Stimulated activated effector memory CD8-positive, alpha-beta T cell treated with anti-CD3 and anti-CD28 coated beads, Interleukin-12 subunit alpha, Interleukin-12 subunit beta, amount 100 ng/mL, for 72 hours (primary cell): ENCODE results near the gene PRKCI.
"Not testable (repeated sequence)": the region's sequence is repeated elsewhere in the genome, so short reads cannot be mapped to it uniquely, and the experiment has no call there.

Experiments used
- ATAC-seq: fragments of 150-1000 bp; cut with Tn5 transposase; 2 replicates; pipeline ENCODE4 v1.10.0; 2021
- DNase-seq, 2 donors: peaks; one replicate each; pipeline ENCODE4 v3.0.0; 2021 to 2022; ENCODE audit warnings: low spot score in 2 of 2
- H3K27ac Mint-ChIP-seq: one replicate; pipeline ENCODE4 v1.8.0; 2022; ENCODE audit warnings: mild to moderate bottlenecking, mixed read lengths
- H3K36me3 Mint-ChIP-seq: one replicate; pipeline ENCODE4 v1.8.0; 2022; ENCODE audit warnings: mild to moderate bottlenecking, mixed read lengths
- H3K4me1 Mint-ChIP-seq: one replicate; pipeline ENCODE4 v1.8.0; 2022; ENCODE audit warnings: mixed read lengths
- H3K4me3 Mint-ChIP-seq: one replicate; pipeline ENCODE4 v1.8.0; 2022; ENCODE audit warnings: mild to moderate bottlenecking, mixed read lengths
- H3K9me3 Mint-ChIP-seq: one replicate; pipeline ENCODE4 v1.8.0; 2022; ENCODE audit warnings: mixed read lengths

PRKCI gene

GRCh38 chr3:170256597-170256996 is 34.4 kb downstream of the PRKCI start:
- Mint-ChIP-seq H3K4me3 (no peak overlapping the region), H3K27ac (no peak overlapping the region), H3K4me1 (peaks cover 23% of the 10 kb centered on the region), H3K36me3 (peaks cover 30% of the 10 kb centered on the region), H3K9me3 (peaks cover 3% of the 10 kb centered on the region)
- DNase-seq (no peak), ATAC-seq (no peak)

GRCh38 chr3:170257145-170257544 is 34.9 kb downstream of the PRKCI start:
- ATAC-seq = peak; percentile 48
- no peak overlapping the region for H3K4me3 Mint-ChIP-seq
- H3K27ac Mint-ChIP-seq = no peak overlapping the region

GRCh38 chr3:170258105-170258487 is 35.9 kb downstream of the PRKCI start:
- peaks cover 35% of the 10 kb centered on the region for H3K36me3 Mint-ChIP-seq
- H3K9me3 Mint-ChIP-seq = peaks cover 3% of the 10 kb centered on the region
- DNase-seq = no peak
- H3K4me3 Mint-ChIP-seq = no peak overlapping the region
- peak; percentile 66 for ATAC-seq
- H3K4me1 Mint-ChIP-seq = peaks cover 23% of the 10 kb centered on the region
- H3K27ac Mint-ChIP-seq = peak overlapping the region; percentile 80

More at GRCh38 chr3:170257145-170257544, 34.9 kb downstream of the PRKCI start:
- Mint-ChIP-seq H3K4me1 (peaks cover 23% of the 10 kb centered on the region), H3K9me3 (peaks cover 3% of the 10 kb centered on the region), H3K36me3 (peaks cover 30% of the 10 kb centered on the region)
- no peak for DNase-seq

GRCh38 chr3:170259907-170260306 is 37.7 kb downstream of the PRKCI start:
- peaks cover 23% of the 10 kb centered on the region for H3K4me1 Mint-ChIP-seq
- no peak overlapping the region for H3K27ac Mint-ChIP-seq
- DNase-seq (no peak), ATAC-seq (peak; percentile 66)
- H3K4me3 Mint-ChIP-seq = no peak overlapping the region
- peaks cover 3% of the 10 kb centered on the region for H3K9me3 Mint-ChIP-seq
- H3K36me3 Mint-ChIP-seq = peaks cover 50% of the 10 kb centered on the region

GRCh38 chr3:170267793-170268192 is 45.6 kb downstream of the PRKCI start:
- Mint-ChIP-seq H3K27ac (no peak overlapping the region), H3K4me3 (no peak overlapping the region), H3K4me1 (no peaks in the 10 kb centered on the region), H3K9me3 (no peaks in the 10 kb centered on the region), H3K36me3 (peaks cover 81% of the 10 kb centered on the region)
- no peak for ATAC-seq
- DNase-seq = no peak

- not testable (repeated sequence) for H3K4me1 Mint-ChIP-seq
Observed at GRCh38 chr3:170269673-170270254, 47.5 kb downstream of the PRKCI start.

GRCh38 chr3:170270282-170270881 is 48.2 kb downstream of the PRKCI start:
- Mint-ChIP-seq H3K36me3 (peaks cover 82% of the 10 kb centered on the region), H3K27ac (no peak overlapping the region), H3K9me3 (no peaks in the 10 kb centered on the region), H3K4me3 (no peak overlapping the region), H3K4me1 (peaks cover 8% of the 10 kb centered on the region)
- DNase-seq (no peak), ATAC-seq (no peak)

More at GRCh38 chr3:170269673-170270254, 47.5 kb downstream of the PRKCI start:
- H3K36me3 Mint-ChIP-seq = peaks cover 82% of the 10 kb centered on the region
- not testable (repeated sequence) for DNase-seq, H3K27ac Mint-ChIP-seq, H3K9me3 Mint-ChIP-seq, ATAC-seq, H3K4me3 Mint-ChIP-seq

- H3K27ac Mint-ChIP-seq = no peak overlapping the region
- DNase-seq (no peak), ATAC-seq (peak; percentile 60)
- no peak overlapping the region for H3K4me3 Mint-ChIP-seq
- H3K36me3 Mint-ChIP-seq = peaks cover 80% of the 10 kb centered on the region
- no peaks in the 10 kb centered on the region for H3K9me3 Mint-ChIP-seq
- peaks cover 30% of the 10 kb centered on the region for H3K4me1 Mint-ChIP-seq
Observed at GRCh38 chr3:170274641-170275040, 52.4 kb downstream of the PRKCI start.

- H3K36me3 Mint-ChIP-seq = peaks cover 74% of the 10 kb centered on the region
- ATAC-seq = no peak
- no peak overlapping the region for H3K27ac Mint-ChIP-seq
Observed at GRCh38 chr3:170275832-170276231, 53.6 kb downstream of the PRKCI start.

GRCh38 chr3:170277311-170277710 is 55.1 kb downstream of the PRKCI start:
- DNase-seq (peak in 1 of 2 donors; percentile 55), ATAC-seq (peak; percentile 89)
- not testable (repeated sequence) for H3K9me3 Mint-ChIP-seq
- H3K4me1 Mint-ChIP-seq = peaks cover 30% of the 10 kb centered on the region
- H3K27ac Mint-ChIP-seq = peak overlapping the region; percentile 91
- peaks cover 62% of the 10 kb centered on the region for H3K36me3 Mint-ChIP-seq
- peak overlapping the region; percentile 72 for H3K4me3 Mint-ChIP-seq

More at GRCh38 chr3:170275832-170276231, 53.6 kb downstream of the PRKCI start:
- Mint-ChIP-seq H3K9me3 (no peaks in the 10 kb centered on the region), H3K4me1 (peaks cover 30% of the 10 kb centered on the region), H3K4me3 (no peak overlapping the region)
- DNase-seq = no peak

- ATAC-seq (no peak), DNase-seq (no peak)
- Mint-ChIP-seq H3K27ac (peak overlapping the region; percentile 91), H3K4me1 (peaks cover 30% of the 10 kb centered on the region), H3K36me3 (peaks cover 62% of the 10 kb centered on the region), H3K4me3 (peak overlapping the region; percentile 72), H3K9me3 (no peaks in the 10 kb centered on the region)
Observed at GRCh38 chr3:170277833-170278580, 55.8 kb downstream of the PRKCI start.

- Mint-ChIP-seq H3K9me3 (no peaks in the 10 kb centered on the region), H3K27ac (peak overlapping the region; percentile 91), H3K4me3 (peak overlapping the region; percentile 72), H3K36me3 (peaks cover 62% of the 10 kb centered on the region), H3K4me1 (peaks cover 30% of the 10 kb centered on the region)
- no peak for DNase-seq
- no peak for ATAC-seq
Observed at GRCh38 chr3:170278627-170279026, 56.4 kb downstream of the PRKCI start.

GRCh38 chr3:170290194-170290593 is 68.0 kb downstream of the PRKCI start:
- peaks cover 53% of the 10 kb centered on the region for H3K36me3 Mint-ChIP-seq
- H3K27ac Mint-ChIP-seq = no peak overlapping the region
- H3K4me1 Mint-ChIP-seq = no peaks in the 10 kb centered on the region
- ATAC-seq (no peak), DNase-seq (no peak)
- no peak overlapping the region for H3K4me3 Mint-ChIP-seq
- H3K9me3 Mint-ChIP-seq = no peaks in the 10 kb centered on the region

GRCh38 chr3:170295586-170295985 is 73.4 kb downstream of the PRKCI start:
- H3K27ac Mint-ChIP-seq = no peak overlapping the region
- no peaks in the 10 kb centered on the region for H3K4me1 Mint-ChIP-seq
- H3K36me3 Mint-ChIP-seq = peaks cover 33% of the 10 kb centered on the region
- H3K9me3 Mint-ChIP-seq = no peaks in the 10 kb centered on the region
- no peak for DNase-seq
- no peak overlapping the region for H3K4me3 Mint-ChIP-seq
- ATAC-seq = no peak

- DNase-seq (no peak), ATAC-seq (no peak)
- Mint-ChIP-seq H3K4me3 (no peak overlapping the region), H3K36me3 (peaks cover 33% of the 10 kb centered on the region), H3K9me3 (no peaks in the 10 kb centered on the region), H3K27ac (no peak overlapping the region), H3K4me1 (no peaks in the 10 kb centered on the region)
Observed at GRCh38 chr3:170296703-170297102, 74.5 kb downstream of the PRKCI start.

- Mint-ChIP-seq H3K36me3 (peaks cover under 1% of the 10 kb centered on the region), H3K4me1 (no peaks in the 10 kb centered on the region), H3K9me3 (no peaks in the 10 kb centered on the region), H3K4me3 (no peak overlapping the region), H3K27ac (no peak overlapping the region)
- ATAC-seq = no peak
- DNase-seq = no peak
Observed at GRCh38 chr3:170301405-170301804, 79.2 kb downstream of the PRKCI start.
